CD4-positive, alpha-beta T cell treated with Interleukin-2 at 100 ng/mL for 4 hours (primary cell): ENCODE data around the gene ZNF415.
"Not testable (repeated sequence)": the region's sequence is repeated elsewhere in the genome, so short reads cannot be mapped to it uniquely, and the experiment has no call there.

Experiments used
- DNase-seq: peaks from one replicate; pipeline ENCODE4 v3.0.0-alpha.2; 2020; ENCODE audit warnings: low spot score

The ZNF415 gene

GRCh38 chr19:53102756-53103233, 29.9 kb downstream of the ZNF415 start:
- peak; percentile 33 for DNase-seq

DNA sequence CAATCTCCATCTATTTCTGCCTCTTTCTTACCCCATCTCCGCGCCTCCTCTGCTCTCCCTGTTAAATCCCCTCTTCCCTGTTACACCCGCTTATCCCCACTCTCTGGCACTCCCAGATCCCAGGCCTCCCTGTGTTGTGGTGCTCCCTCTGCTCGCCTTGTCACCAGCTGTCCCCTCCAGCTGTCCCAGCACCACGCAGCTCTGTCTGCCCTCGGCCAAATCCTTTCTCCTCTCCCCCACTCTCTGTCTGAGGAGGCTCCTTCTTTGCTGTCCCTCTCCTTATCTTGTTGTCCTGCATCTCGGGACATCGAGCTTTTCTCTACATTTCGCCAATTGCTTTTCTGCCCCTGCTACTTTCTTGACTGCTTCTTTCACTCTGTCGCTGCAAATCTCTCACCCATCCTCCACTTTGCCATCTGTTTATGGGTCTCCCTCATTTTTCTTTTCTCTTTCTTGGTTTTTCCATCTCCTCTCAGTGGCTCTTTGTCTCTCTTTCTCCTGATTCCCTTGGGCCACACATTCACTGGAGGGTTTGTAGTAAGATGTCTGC, 30.4 kb downstream of the ZNF415 start:
- DNase-seq = no peak

DNA sequence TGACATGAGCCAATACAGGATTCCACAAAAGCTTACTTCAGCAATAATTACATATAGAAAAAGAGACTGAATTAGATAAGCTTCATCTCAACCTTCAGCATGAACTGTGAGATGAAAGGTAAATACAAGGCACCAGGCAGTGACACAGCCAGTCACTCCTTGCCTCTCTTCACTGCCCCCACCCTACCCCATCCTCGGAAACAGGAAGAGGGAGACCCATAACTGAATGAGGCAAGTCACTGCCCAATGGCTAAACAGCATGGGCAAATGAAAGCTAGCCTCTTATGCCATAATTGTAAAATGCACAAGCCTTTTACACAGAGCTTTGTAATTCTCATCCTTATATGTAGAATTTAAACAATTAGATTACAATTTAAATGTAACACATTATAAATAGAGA, 31.2 kb downstream of the ZNF415 start:
- no peak for DNase-seq

- DNase-seq = not testable (repeated sequence)
Measured at GRCh38 chr19:53098570-53098969, 34.1 kb downstream of the ZNF415 start.

DNA sequence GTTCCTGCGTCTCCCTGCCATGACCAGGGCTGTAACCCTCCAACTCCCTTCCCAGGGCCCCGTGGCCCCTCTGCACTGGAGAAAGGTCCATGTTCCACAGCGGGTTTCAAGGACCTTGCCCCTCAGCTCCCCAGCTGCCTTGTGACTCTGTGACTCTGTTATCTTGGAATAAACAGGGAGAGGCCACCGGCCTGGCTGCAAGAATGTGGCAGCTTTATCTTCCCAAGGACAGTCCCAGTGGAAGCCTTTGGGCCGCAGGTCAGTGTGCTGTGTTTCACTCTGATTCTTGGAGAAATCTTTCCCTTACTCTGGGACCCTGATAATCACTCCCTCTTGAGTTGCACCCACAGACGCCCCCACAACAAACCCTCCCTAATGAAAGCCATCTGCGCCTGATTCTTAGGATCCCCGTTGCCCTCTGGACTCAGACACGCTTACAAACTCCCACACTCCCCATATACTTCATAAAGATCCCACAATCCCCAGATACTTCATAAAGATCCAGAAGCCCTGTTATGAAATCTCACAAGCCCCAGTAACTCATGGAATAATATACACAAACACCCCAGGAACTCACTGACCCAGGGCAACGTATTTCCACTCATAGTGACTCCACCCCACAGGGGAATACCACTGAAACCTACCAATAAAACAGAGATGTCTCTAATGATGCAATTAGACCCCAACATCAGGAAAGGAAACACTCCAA, 35.6 kb downstream of the ZNF415 start:
- DNase-seq = not testable (repeated sequence)

GRCh38 chr19:53096579-53096978, 36.1 kb downstream of the ZNF415 start:
- not testable (repeated sequence) for DNase-seq

DNA sequence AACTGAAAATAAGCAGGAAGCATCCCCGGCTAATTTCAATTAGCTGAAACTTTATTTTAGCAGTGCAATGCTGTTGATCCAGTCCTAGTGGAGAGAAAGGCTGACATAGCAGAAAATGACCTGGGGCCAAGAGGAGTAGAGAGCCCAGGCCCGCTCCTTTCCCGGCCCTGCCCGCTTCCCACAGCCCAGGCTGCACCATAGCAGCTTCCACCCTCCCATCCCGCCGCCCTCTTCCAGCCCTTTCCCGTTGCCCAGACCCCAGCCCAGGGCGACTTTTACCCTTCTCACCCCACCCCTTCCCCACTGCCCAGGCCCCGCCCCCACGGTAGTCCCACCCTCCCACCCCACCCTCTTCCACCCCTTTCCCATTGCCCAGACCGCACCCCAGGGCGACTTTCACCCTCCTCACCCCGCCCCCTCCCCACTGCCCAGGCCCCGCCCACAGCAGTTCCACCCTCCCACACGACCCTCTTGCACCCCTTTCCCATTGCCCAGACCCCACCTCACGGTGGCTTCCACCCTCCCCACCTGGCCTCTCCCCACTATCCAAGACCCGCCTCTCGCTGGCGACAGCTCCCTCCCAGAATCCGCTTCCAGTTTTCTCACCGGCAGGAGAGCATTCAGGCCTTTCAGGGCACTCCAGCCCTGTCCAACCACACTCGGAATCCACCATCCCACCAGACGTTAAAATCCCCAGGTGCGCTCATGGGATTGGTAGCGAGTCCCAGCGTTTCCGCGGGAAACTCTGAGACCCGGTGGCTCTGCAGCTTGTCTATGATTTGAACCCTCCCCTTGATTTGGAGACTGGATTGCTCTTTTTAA, 37.7 kb downstream of the ZNF415 start:
- no peak for DNase-seq

- DNase-seq = no peak
Measured at GRCh38 chr19:53092723-53093122, 40.0 kb downstream of the ZNF415 start.

GRCh38 chr19:53091413-53092254, 41.1 kb downstream of the ZNF415 start:
- no peak for DNase-seq

DNA sequence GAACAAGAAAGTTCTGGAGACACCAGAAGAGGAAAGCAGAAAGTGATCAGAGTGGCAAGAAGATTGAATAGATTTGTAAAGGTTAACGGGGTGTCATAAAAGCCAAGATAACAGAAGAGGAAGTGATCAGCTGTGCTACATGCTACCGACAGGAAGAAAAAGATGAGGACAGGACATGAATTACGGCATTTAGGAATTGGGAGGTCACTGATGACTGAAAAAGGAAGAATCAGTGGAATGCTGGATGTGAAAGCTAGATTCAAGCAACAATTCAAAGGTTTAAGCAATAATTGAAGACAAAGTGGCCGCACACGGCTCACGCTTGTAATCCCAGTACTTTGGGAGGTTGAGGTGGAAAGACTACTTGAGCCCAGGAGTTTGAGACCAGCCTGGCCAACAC, 44.6 kb downstream of the ZNF415 start:
- no peak for DNase-seq

- no peak for DNase-seq
Measured at GRCh38 chr19:53086949-53087348, 45.8 kb downstream of the ZNF415 start.

DNA sequence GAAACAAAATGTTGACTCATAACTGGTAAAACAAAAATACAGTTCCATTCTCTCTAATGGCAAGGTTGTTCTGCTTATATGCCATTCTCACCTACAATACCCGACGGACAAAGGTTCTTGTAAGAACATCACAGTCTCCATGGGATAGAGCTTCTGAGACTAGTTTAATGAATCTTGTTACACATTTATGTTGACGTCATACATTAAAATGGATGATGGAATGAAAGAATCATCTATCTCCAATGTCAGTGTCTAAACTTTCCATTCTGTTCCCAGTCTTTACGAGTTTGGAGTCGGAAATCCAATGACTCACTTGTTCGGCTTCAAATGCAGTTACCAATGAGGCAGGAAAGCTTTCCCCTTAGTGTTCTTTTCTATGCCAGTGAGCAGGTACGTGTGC, 47.2 kb downstream of the ZNF415 start:
- no peak for DNase-seq

DNA sequence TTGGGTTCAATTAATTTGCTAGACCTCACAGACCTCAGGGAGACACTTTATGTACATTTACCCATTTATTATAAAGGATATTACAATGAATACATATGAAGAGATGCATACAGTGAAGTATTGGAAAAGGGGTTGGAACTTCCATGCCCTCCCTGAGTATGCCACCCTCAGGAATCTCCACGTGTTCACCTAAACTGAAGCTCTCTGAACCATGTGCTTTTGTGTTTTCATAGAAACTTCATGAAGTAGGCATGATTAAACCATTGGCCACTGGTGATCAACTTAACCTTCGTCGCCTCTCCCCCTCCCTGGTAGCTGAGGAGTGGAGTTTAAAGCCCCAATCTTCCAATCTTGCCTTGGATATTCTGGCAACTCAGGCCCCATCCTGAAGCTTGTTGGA, 49.8 kb downstream of the ZNF415 start:
- no peak for DNase-seq

- no peak for DNase-seq
Measured at GRCh38 chr19:53079313-53079924, 53.3 kb downstream of the ZNF415 start.

DNA sequence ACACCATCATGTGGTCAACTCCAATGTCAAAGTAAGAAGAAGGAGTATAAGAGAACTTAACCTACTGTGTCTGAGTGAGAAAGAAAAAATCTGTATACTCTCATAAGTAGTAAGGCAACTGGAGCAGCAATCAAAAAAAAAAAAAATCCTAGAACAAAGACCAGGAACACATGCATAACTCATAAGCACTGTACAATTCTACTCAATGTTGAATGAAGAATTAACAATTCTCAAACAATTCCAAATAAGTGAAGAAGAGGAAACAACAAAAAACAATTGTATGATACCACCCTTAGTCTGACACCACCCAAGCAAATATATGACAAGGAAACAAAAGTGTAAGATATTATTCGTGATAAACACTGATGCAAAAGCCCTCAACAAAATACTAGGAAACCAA, 54.0 kb downstream of the ZNF415 start:
- DNase-seq = no peak

DNA sequence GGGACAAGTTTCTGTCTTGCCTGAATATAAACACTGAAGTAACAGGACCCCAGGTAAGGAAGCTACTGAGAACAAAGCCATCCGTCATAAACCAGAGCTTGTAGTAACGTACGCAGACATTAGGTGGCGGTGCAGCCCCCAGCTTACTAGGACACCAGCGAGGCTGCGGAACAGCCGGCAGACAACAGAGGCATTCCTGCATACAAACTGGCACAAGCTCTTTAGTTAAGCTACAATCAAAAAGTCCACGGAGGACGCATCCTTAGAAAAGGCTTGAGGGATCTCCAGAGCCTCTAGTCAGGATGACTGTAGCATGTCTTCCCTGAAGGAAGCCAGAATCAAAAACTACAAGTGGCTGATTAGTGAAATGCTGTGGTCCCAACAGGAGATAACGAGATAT, 55.7 kb downstream of the ZNF415 start:
- no peak for DNase-seq

GRCh38 chr19:53068834-53069233, 63.9 kb downstream of the ZNF415 start:
- no peak for DNase-seq

DNA sequence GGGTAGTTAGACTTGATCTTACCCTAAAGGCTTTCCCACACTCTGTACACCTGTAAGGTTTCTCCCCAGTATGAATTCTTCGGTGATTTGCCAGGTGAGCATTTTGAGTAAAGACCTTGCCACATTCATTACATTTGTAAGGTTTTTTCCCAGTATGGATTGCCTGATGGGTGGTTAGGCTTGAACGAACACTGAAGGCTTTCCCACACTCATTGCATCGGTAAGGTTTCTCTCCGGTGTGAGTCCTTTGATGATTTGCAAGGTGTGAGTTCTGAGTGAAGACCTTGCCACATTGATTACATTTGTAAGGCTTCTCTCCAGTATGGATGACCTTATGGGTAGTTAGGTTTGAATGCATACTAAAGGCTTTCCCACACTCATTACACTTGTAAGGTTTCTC, 64.5 kb downstream of the ZNF415 start:
- DNase-seq = no peak

- no peak for DNase-seq
Measured at GRCh38 chr19:53057904-53058580, 74.7 kb downstream of the ZNF415 start.
